H9 (cell line): ENCODE measurements around the gene FBXL15. TPM values are rescaled to one million over a fixed set of nuclear protein-coding genes. Genes with fewer than 3 reads are reported as not detected.

Source experiments
- DNase-seq: peaks from one replicate; pipeline ENCODE4 v3.0.0-alpha.2; 2017
- H2AFZ ChIP-seq: one replicate; pipeline ENCODE4 v1.6.1; 2013; ENCODE audit warnings: mild to moderate bottlenecking, low read length, control low read depth, moderate library complexity
- H2AK5ac ChIP-seq: 2 replicates; pipeline ENCODE4 v1.6.1; 2013; ENCODE audit warnings: low read length, control low read depth, mixed read lengths; ENCODE audit not compliant: insufficient read length
- H2BK120ac ChIP-seq: one replicate; pipeline ENCODE4 v1.6.1; 2013; ENCODE audit warnings: low read depth, mild to moderate bottlenecking, low read length, control low read depth, inconsistent platforms; ENCODE audit not compliant: poor library complexity, severe bottlenecking
- H2BK12ac ChIP-seq: 2 replicates; pipeline ENCODE4 v1.6.1; 2013; ENCODE audit warnings: low read length, control low read depth, mixed read lengths, low read depth; ENCODE audit not compliant: insufficient read length
- H2BK15ac ChIP-seq: 2 replicates; pipeline ENCODE4 v1.6.1; 2013; ENCODE audit warnings: low read depth, low read length, control low read depth
- H2BK20ac ChIP-seq: one replicate; pipeline ENCODE4 v1.6.1; 2013; ENCODE audit warnings: low read depth, mild to moderate bottlenecking, low read length, control low read depth, inconsistent platforms; ENCODE audit not compliant: poor library complexity, severe bottlenecking
- H2BK5ac ChIP-seq: 2 replicates; pipeline ENCODE4 v1.6.1; 2013; ENCODE audit warnings: low read length, control low read depth, mixed read lengths; ENCODE audit not compliant: insufficient read length
- H3K14ac ChIP-seq: 2 replicates; pipeline ENCODE4 v1.6.1; 2013; ENCODE audit warnings: low read length, control low read depth; ENCODE audit not compliant: insufficient read depth
- H3K18ac ChIP-seq: 2 replicates; pipeline ENCODE4 v1.6.1; 2013; ENCODE audit warnings: low read depth, mild to moderate bottlenecking, mixed read lengths, low read length, control low read depth; ENCODE audit not compliant: insufficient read length
- H3K23ac ChIP-seq: 2 replicates; pipeline ENCODE4 v1.6.1; 2013; ENCODE audit warnings: low read length, control low read depth, mixed read lengths, low read depth; ENCODE audit not compliant: insufficient read length
- H3K23me2 ChIP-seq: 2 replicates; pipeline ENCODE4 v1.6.1; 2013; ENCODE audit warnings: low read depth, mild to moderate bottlenecking, mixed read lengths, low read length, control low read depth; ENCODE audit not compliant: insufficient read length, poor library complexity, severe bottlenecking
- H3K27ac ChIP-seq: 2 replicates; pipeline ENCODE4 v1.5.1; 2013; ENCODE audit warnings: low read length, control low read depth, mixed read lengths, low read depth; ENCODE audit not compliant: insufficient read length
- H3K27me3 ChIP-seq: 2 replicates; pipeline ENCODE4 v1.6.1; 2013; ENCODE audit warnings: low read length, control low read depth, inconsistent platforms; ENCODE audit not compliant: insufficient read depth
- H3K4ac ChIP-seq: 2 replicates; pipeline ENCODE4 v1.6.1; 2013; ENCODE audit warnings: low read depth, mild to moderate bottlenecking, control low read depth, inconsistent platforms, low read length, moderate library complexity
- H3K4me1 ChIP-seq: 2 replicates; pipeline ENCODE4 v1.6.1; 2013; ENCODE audit warnings: low read length, control low read depth, inconsistent platforms; ENCODE audit not compliant: insufficient read depth
- H3K4me2 ChIP-seq: 2 replicates; pipeline ENCODE4 v1.6.1; 2013; ENCODE audit warnings: low read length, control low read depth, mixed read lengths; ENCODE audit not compliant: insufficient read length, insufficient read depth
- H3K56ac ChIP-seq: 2 replicates; pipeline ENCODE4 v1.6.1; 2013; ENCODE audit warnings: low read depth, mild to moderate bottlenecking, mixed read lengths, low read length, control low read depth; ENCODE audit not compliant: insufficient read length
- H3K79me1 ChIP-seq: 2 replicates; pipeline ENCODE4 v1.6.1; 2013; ENCODE audit warnings: low read depth, mild to moderate bottlenecking, moderate library complexity, low read length, control low read depth, inconsistent platforms; ENCODE audit not compliant: insufficient read depth, poor library complexity, severe bottlenecking
- H3K79me2 ChIP-seq: 2 replicates; pipeline ENCODE4 v1.6.1; 2013; ENCODE audit warnings: low read length, control low read depth, inconsistent platforms; ENCODE audit not compliant: insufficient read depth
- H3K9ac ChIP-seq: 2 replicates; pipeline ENCODE4 v1.6.1; 2013; ENCODE audit warnings: low read length, control low read depth, mixed read lengths; ENCODE audit not compliant: insufficient read length; ENCODE audit errors: extremely low read depth
- H3K9me3 ChIP-seq: one replicate; pipeline ENCODE4 v1.6.1; 2013; ENCODE audit warnings: low read depth, low read length, inconsistent platforms; ENCODE audit not compliant: control insufficient read depth
- H3T11ph ChIP-seq: one replicate; pipeline ENCODE4 v1.6.1; 2013; ENCODE audit warnings: mild to moderate bottlenecking, low read length, control low read depth, inconsistent platforms
- H4K20me1 ChIP-seq: one replicate; pipeline ENCODE4 v1.6.1; 2013; ENCODE audit not compliant: control insufficient read depth, insufficient read length, insufficient read depth
- H4K5ac ChIP-seq: 2 replicates; pipeline ENCODE4 v1.6.1; 2013; ENCODE audit warnings: low read depth, mild to moderate bottlenecking, mixed read lengths, low read length, control low read depth; ENCODE audit not compliant: insufficient read length
- H4K8ac ChIP-seq: replicated peaks from 2 replicates; pipeline ENCODE4 v1.6.1; 2013; ENCODE audit warnings: low read length, control low read depth, mixed read lengths, low read depth; ENCODE audit not compliant: insufficient read length
- H4K91ac ChIP-seq: 2 replicates; pipeline ENCODE4 v1.6.1; 2013; ENCODE audit warnings: low read depth, mild to moderate bottlenecking, moderate library complexity, mixed read lengths, low read length, control low read depth; ENCODE audit not compliant: insufficient read length
- H3K27ac Mint-ChIP-seq, 3 experiments: 2 replicates in 2 of 3; 3 replicates in 1 of 3; pipeline ENCODE4 v1.8.0; 2020 to 2021; ENCODE audit warnings: mixed read lengths in 3 of 3, mild to moderate bottlenecking in 1 of 3, moderate library complexity in 1 of 3
- H3K27me3 Mint-ChIP-seq: 2 replicates; pipeline ENCODE4 v1.8.0; 2021; ENCODE audit warnings: low read depth, mild to moderate bottlenecking, moderate library complexity, mixed read lengths
- H3K36me3 Mint-ChIP-seq, 3 experiments: 2 replicates in 2 of 3; 3 replicates in 1 of 3; pipeline ENCODE4 v1.8.0; 2020 to 2021; ENCODE audit warnings: low read depth in 3 of 3, mixed read lengths in 3 of 3; ENCODE audit not compliant: insufficient read depth in 1 of 3
- H3K4me1 Mint-ChIP-seq, 2 experiments: 2 replicates each; pipeline ENCODE4 v1.8.0; 2020; ENCODE audit warnings: mixed read lengths in 2 of 2
- H3K4me3 Mint-ChIP-seq, 2 experiments: 2 replicates in 1 of 2; 3 replicates in 1 of 2; pipeline ENCODE4 v1.8.0; 2020 to 2021; ENCODE audit warnings: mild to moderate bottlenecking in 2 of 2, mixed read lengths in 2 of 2, moderate library complexity in 1 of 2
- H3K9me3 Mint-ChIP-seq, 2 experiments: 2 replicates in 1 of 2; 3 replicates in 1 of 2; pipeline ENCODE4 v1.8.0; 2020; ENCODE audit warnings: mild to moderate bottlenecking in 2 of 2, mixed read lengths in 2 of 2, moderate library complexity in 1 of 2
- CTCF ChIP-seq: fragments of 200-600 bp; sonication (generic); conservative IDR thresholded peaks from 3 replicates; pipeline ENCODE4 v1.8.0; 2021; ENCODE audit warnings: antibody characterized with exemption, mild to moderate bottlenecking
- WGBS: extraction: QIAGEN DNeasy Blood & Tissue Kit; methylation state at CpG from one replicate; pipeline ENCODE4 v1.1.7; 2013; ENCODE audit warnings: missing lambda C conversion rate, low lambda C conversion rate, mixed read lengths; ENCODE audit not compliant: insufficient read length; ENCODE audit errors: extremely low coverage; 5-methylcytosine and 5-hydroxymethylcytosine counted together
- total RNA-seq: library from RNA; stranded (reverse); gene quantifications from 2 replicates; pipeline ENCODE4 v1.2.1, GENCODE V29; 2021

FBXL15 gene
- total RNA-seq, 1 experiment from 2014 or later: 9.1 TPM

GRCh38 chr10:102460836-102461186 is 40.2 kb downstream of the FBXL15 start:
- no peaks in the 10 kb centered on the region for H3K27me3 ChIP-seq
- peak overlapping the region; percentile 76 for H2BK20ac ChIP-seq
- H3K56ac ChIP-seq: no peak overlapping the region
- no peak overlapping the region for H3K23ac ChIP-seq
- no peak for DNase-seq
- H4K91ac ChIP-seq: no peak overlapping the region
- peak overlapping the region; percentile 17 for H2BK12ac ChIP-seq
- Mint-ChIP-seq H3K9me3 (no peaks in the 10 kb centered on the region), H3K27me3 (peaks cover 16% of the 10 kb centered on the region), H3K4me3 (peak overlapping the region; percentile 76 to 95), H3K4me1 (peaks cover 47 to 57% of the 10 kb centered on the region in 2 experiments), H3K27ac (peak overlapping the region; percentile 79 to 97 (median 91)), H3K36me3 (peaks cover 1 to 7% (median 2%) of the 10 kb centered on the region in 3 experiments; a peak in 5 of 7 replicates)
- peaks cover 10% of the 10 kb centered on the region for H3K23me2 ChIP-seq
- no peaks in the 10 kb centered on the region for H4K20me1 ChIP-seq
- H4K5ac ChIP-seq: peak overlapping the region; percentile 80
- peak overlapping the region; percentile 32 for H2BK5ac ChIP-seq
- peak overlapping the region; percentile 29; the same call in 1 of the 2 replicates for H3K4ac ChIP-seq
- H2BK120ac ChIP-seq: peak overlapping the region; percentile 84
- H2BK15ac ChIP-seq: no peak overlapping the region
- no peak overlapping the region for H3K9ac ChIP-seq
- no peaks in the 10 kb centered on the region for H3K9me3 ChIP-seq
- no peaks in the 10 kb centered on the region for H3K79me1 ChIP-seq
- no peak for TF ChIP-seq CTCF
- H3K14ac ChIP-seq: peak overlapping the region; percentile 91; the same call in 1 of the 2 replicates
- H3K4me1 ChIP-seq: peaks cover 3% of the 10 kb centered on the region
- no CpG with 5 or more reads among the region's 8 CpGs for WGBS
- peak overlapping the region; percentile 90 for H3K18ac ChIP-seq
- no peak overlapping the region for H4K8ac ChIP-seq
- peak overlapping the region; percentile 83 for H3K4me2 ChIP-seq
- H3T11ph ChIP-seq: peak overlapping the region; percentile 81
- no peaks in the 10 kb centered on the region for H3K79me2 ChIP-seq
- H2AK5ac ChIP-seq: no peak overlapping the region
- H2AFZ ChIP-seq: peak overlapping the region; percentile 53
- H3K27ac ChIP-seq: peak overlapping the region; percentile 16
